Activated CD4-positive, CD25-positive, alpha-beta regulatory T cell treated with anti-CD3 and anti-CD28 coated beads, Interleukin-2, amount 50 U/mL, for 72 hours (primary cell): Measurements from ENCODE around the gene SLC26A1.

Experiments used
- DNase-seq: peaks from one replicate; pipeline ENCODE4 v3.0.0; 2021

Gene SLC26A1

GRCh38 chr4:1027915-1028238 lies 34.7 kb upstream of the SLC26A1 start:
- DNase-seq = no peak

GRCh38 chr4:1027219-1027914 lies 34.2 kb upstream of the SLC26A1 start:
- no peak for DNase-seq

- DNase-seq = peak; percentile 67
These were observed 32.9 kb upstream of the SLC26A1 start for GRCh38 chr4:1026115-1026514.

GRCh38 chr4:1024882-1025545 lies 31.8 kb upstream of the SLC26A1 start:
- DNase-seq = no peak

- no peak for DNase-seq
These were observed 30.9 kb upstream of the SLC26A1 start for GRCh38 chr4:1023895-1024740.

- DNase-seq = no peak
These were observed 30.0 kb upstream of the SLC26A1 start for GRCh38 chr4:1023075-1023640.

- DNase-seq = no peak
These were observed 29.5 kb upstream of the SLC26A1 start for GRCh38 chr4:1022739-1023066.

- no peak for DNase-seq
These were observed 29.0 kb upstream of the SLC26A1 start for GRCh38 chr4:1022051-1022738.

GRCh38 chr4:1021386-1022050 lies 28.3 kb upstream of the SLC26A1 start:
- no peak for DNase-seq

- DNase-seq = no peak
These were observed 26.7 kb upstream of the SLC26A1 start for GRCh38 chr4:1019729-1020470.

GRCh38 chr4:1019320-1019719 lies 26.1 kb upstream of the SLC26A1 start:
- DNase-seq = no peak

- DNase-seq = no peak
These were observed 25.2 kb upstream of the SLC26A1 start for GRCh38 chr4:1018147-1019020.

- no peak for DNase-seq
These were observed 24.5 kb upstream of the SLC26A1 start for GRCh38 chr4:1017706-1018105.

GRCh38 chr4:1017211-1017610 lies 24.0 kb upstream of the SLC26A1 start:
- no peak for DNase-seq

- no peak for DNase-seq
These were observed 22.5 kb upstream of the SLC26A1 start for GRCh38 chr4:1015746-1016145.

- DNase-seq = no peak
These were observed 22.0 kb upstream of the SLC26A1 start for GRCh38 chr4:1015179-1015578.

- DNase-seq = no peak
These were observed 21.3 kb upstream of the SLC26A1 start for GRCh38 chr4:1014291-1015167.

GRCh38 chr4:1013225-1014073 lies 20.2 kb upstream of the SLC26A1 start:
- no peak for DNase-seq
